Lung (tissue), 12 donors: ENCODE results near the gene RIPK4. TPM values are rescaled to one million over a fixed set of nuclear protein-coding genes. Genes with fewer than 3 reads are reported as not detected.
"Not testable (repeated sequence)": the region's sequence is repeated elsewhere in the genome, so short reads cannot be mapped to it uniquely, and the experiment has no call there.

Experiments
- ATAC-seq: fragments of 200-7000 bp; cut with Tn5 transposase; one replicate; pipeline ENCODE4 v1.9.1; 2020; ENCODE audit warnings: moderate number of reproducible peaks; ENCODE audit not compliant: insufficient read depth, low FRiP score
- DNase-seq, 3 donors: peaks; one replicate each; pipeline ENCODE4 v3.0.0-alpha.2; 2013 to 2017
- H3K27ac ChIP-seq, 2 donors: one replicate each; pipeline ENCODE4 v1.5.1; 2013; ENCODE audit warnings: mild to moderate bottlenecking in 2 of 2, moderate library complexity in 2 of 2, control low read depth in 1 of 2, inconsistent platforms in 1 of 2, low read depth in 1 of 2, low read length in 1 of 2
- H3K27me3 ChIP-seq, 3 donors: one replicate each; pipeline ENCODE4 v1.5.1; 2013; ENCODE audit warnings: low read length in 2 of 3; ENCODE audit not compliant: control insufficient read depth in 3 of 3, insufficient read depth in 3 of 3
- H3K36me3 ChIP-seq, 4 donors: one replicate each; pipeline ENCODE4 v1.5.1; 2013; ENCODE audit warnings: low read length in 4 of 4, mild to moderate bottlenecking in 1 of 4, moderate library complexity in 1 of 4; ENCODE audit not compliant: control insufficient read depth in 4 of 4, insufficient read depth in 4 of 4
- H3K4me1 ChIP-seq, 5 donors: one replicate each; pipeline ENCODE4 v1.5.1; 2013; ENCODE audit warnings: low read length in 5 of 5, mild to moderate bottlenecking in 2 of 5, moderate library complexity in 1 of 5; ENCODE audit not compliant: control insufficient read depth in 5 of 5, insufficient read depth in 5 of 5
- H3K4me3 ChIP-seq: one replicate; pipeline ENCODE4 v1.5.1; 2013; ENCODE audit warnings: mild to moderate bottlenecking, control low read depth, moderate library complexity
- H3K9ac ChIP-seq, 2 donors: one replicate each; pipeline ENCODE4 v1.5.1; 2013; ENCODE audit warnings: low read length in 2 of 2, control low read depth in 1 of 2; ENCODE audit not compliant: insufficient read depth in 1 of 2
- H3K9me3 ChIP-seq, 4 donors: one replicate each; pipeline ENCODE4 v1.5.1; 2013; ENCODE audit warnings: low read length in 3 of 4, mild to moderate bottlenecking in 1 of 4, moderate library complexity in 1 of 4; ENCODE audit not compliant: control insufficient read depth in 4 of 4, insufficient read depth in 3 of 4
- WGBS, 2 donors: extraction: QIAGEN DNeasy Blood & Tissue Kit; methylation state at CpG; one replicate each; pipeline ENCODE4 v1.1.7; 2013; 5-methylcytosine and 5-hydroxymethylcytosine counted together
- polyA plus RNA-seq, 2 donors: library from polyadenylated mRNA; stranded (reverse); fragments of 200-250 nt; gene quantifications; one replicate each; pipeline ENCODE4 v1.2.1, GENCODE V29; 2013
- total RNA-seq, 2 donors: library from RNA; depleted of rRNA in 1 of 2; stranded (reverse); fragments of >200 nt in 1 of 2; gene quantifications; one replicate each; pipeline ENCODE4 v1.2.1, GENCODE V29; 2014 to 2021
- TF ChIP-seq, protein P1 (sequence below): IDR thresholded peaks from 2 replicates; pipeline ENCODE4 v1.5.1; 2012; ENCODE audit warnings: mild to moderate bottlenecking; ENCODE audit errors: control extremely low read depth, extremely low read depth
- donor health status: control.
- donor health status: control.
- donor health status: Bipolar disorder and iron deficiency.
- donor health status: healthy.
- donor health status: DM: yes; HTN: yes; CAD: no.

The RIPK4 gene
- total and polyA plus RNA-seq, 4 donors: 5.0 to 21.6 (median 9.1) TPM

DNA sequence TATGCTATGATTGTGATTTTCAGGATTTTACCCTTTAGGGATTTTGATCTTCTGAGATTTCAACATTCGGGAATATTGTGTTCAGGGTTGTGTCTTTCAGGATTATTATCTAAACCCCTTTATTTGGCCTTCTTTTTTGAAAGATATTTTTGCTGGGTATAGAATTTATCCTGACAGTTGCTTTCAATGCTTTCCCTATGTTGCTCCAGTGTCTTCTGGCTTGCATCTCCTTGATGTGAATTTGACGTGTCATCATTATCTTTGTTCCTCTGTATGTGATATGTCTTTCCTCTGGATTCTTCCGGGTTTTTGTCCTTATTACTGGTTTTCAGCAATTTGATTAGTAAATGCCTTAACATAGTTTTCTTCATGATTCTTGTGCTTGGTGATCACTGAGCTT is 25.9 kb upstream of the RIPK4 start:
- H3K27ac ChIP-seq: no peak overlapping the region
- WGBS, 2 donors: 94 to 95% methylated on average over 3 of the region's 3 CpGs
- H3K9me3 ChIP-seq: peaks cover 0 to 6% (median 4%) of the 10 kb centered on the region in 4 donors
- H3K4me1 ChIP-seq: no peaks in the 10 kb centered on the region
- DNase-seq (no peak), ATAC-seq (no peak)
- no peaks in the 10 kb centered on the region for H3K36me3 ChIP-seq
- H3K9ac ChIP-seq: no peak overlapping the region
- TF ChIP-seq, protein P1, sequence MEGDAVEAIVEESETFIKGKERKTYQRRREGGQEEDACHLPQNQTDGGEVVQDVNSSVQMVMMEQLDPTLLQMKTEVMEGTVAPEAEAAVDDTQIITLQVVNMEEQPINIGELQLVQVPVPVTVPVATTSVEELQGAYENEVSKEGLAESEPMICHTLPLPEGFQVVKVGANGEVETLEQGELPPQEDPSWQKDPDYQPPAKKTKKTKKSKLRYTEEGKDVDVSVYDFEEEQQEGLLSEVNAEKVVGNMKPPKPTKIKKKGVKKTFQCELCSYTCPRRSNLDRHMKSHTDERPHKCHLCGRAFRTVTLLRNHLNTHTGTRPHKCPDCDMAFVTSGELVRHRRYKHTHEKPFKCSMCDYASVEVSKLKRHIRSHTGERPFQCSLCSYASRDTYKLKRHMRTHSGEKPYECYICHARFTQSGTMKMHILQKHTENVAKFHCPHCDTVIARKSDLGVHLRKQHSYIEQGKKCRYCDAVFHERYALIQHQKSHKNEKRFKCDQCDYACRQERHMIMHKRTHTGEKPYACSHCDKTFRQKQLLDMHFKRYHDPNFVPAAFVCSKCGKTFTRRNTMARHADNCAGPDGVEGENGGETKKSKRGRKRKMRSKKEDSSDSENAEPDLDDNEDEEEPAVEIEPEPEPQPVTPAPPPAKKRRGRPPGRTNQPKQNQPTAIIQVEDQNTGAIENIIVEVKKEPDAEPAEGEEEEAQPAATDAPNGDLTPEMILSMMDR: no peak
- no peak overlapping the region for H3K4me3 ChIP-seq
- H3K27me3 ChIP-seq: no peaks in the 10 kb centered on the region

DNA sequence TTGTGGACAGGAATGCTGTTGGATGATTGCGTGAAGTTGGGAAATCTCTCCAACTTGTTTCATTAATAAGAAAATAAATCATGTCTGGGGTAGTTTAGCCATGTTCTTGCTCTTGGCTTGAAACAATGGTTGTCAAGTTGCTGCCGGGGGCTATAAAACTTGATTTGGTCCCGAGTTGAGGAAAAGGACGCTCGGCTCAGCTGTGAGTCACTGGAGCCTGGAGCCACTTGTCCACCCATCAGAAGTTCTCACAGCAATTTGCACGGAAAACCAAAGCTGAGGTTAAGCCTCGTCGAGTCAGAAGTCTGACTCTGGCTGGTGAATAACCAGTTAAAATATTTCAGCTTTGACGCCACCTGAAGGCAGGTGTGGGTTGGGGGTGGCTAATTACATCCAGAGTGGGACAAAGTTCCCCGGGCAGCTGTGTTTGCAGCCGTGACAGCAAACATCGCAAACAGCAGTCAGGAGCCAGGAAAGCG is 19.7 kb upstream of the RIPK4 start:
- WGBS, 2 donors: 67 to 87% methylated on average over 13 of the region's 13 CpGs
- ATAC-seq: no peak
- peaks cover 0 to 3% (median 3%) of the 10 kb centered on the region in 3 donors for H3K27me3 ChIP-seq

DNA sequence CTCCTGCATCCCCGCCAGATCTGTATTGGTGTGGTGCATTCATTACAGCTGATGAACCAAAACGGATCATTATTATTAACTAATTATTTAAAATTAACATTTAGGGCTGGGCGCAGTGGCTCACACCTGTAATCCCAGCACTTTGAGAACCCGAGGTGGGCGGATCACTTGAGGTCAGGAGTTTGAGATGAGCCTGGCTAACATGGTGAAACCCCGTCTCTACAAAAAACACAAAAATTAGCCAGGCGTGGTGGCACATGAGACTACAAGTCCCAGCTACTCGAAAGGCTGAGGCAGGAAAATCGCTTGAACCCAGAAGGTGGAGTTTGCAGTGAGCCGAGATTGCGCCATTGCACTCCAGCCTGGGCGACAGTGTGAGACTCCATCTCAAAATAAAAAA is 18.4 kb upstream of the RIPK4 start:
- ATAC-seq, H3K27ac ChIP-seq, H3K36me3 ChIP-seq, DNase-seq, H3K4me3 ChIP-seq, H3K9ac ChIP-seq, H3K4me1 ChIP-seq, H3K9me3 ChIP-seq: not testable (repeated sequence)
- WGBS, 2 donors: 88 to 94% methylated on average over 12 of the region's 12 CpGs
- H3K27me3 ChIP-seq: peaks cover 0 to 12% (median 5%) of the 10 kb centered on the region in 3 donors

More for the DNA sequence above, 19.7 kb upstream of the RIPK4 start:
- H3K9me3 ChIP-seq: no peaks in the 10 kb centered on the region
- H3K4me3 ChIP-seq: no peak overlapping the region
- no peak overlapping the region for H3K9ac ChIP-seq
- TF ChIP-seq, protein P1: no peak
- DNase-seq: no peak
- no peak overlapping the region for H3K27ac ChIP-seq
- H3K36me3 ChIP-seq: no peaks in the 10 kb centered on the region
- H3K4me1 ChIP-seq: no peaks in the 10 kb centered on the region

DNA sequence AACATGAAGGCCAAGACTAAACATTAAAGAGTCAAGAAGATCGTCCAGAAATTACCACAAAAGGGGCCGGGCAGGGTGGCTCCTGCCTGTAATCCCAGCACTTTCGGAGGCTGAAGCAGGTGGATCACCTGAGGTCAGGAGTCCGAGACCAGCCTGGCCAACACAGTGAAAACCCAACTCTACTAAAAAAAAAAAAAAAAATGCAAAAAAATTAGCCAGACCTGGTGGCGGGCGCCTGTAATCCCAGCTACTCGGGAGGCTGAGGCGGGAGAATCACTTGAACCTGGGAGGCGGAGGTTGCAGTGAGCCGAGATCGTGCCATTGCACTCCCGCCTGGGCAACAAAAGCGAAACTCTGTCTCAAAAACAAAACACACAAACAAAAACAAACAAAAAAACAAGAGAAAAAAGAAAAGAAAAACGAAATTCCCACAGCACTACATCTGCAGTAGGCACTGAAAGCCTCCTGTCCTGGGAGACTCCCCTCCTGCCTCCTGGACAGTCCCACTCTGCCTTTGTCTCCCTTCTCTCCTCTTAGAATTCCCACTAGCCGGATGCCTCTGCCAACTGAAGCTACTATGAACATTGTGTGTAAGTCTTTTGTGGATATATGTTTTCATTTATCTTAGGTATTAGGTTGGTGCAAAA is 17.7 kb upstream of the RIPK4 start:
- H3K9ac ChIP-seq: no peak overlapping the region

More for the DNA sequence above, 17.7 kb upstream of the RIPK4 start:
- Histone ChIP-seq H3K4me1 (no peaks in the 10 kb centered on the region), H3K27ac (no peak overlapping the region), H3K4me3 (no peak overlapping the region), H3K36me3 (no peaks in the 10 kb centered on the region), H3K27me3 (peaks cover 0 to 16% (median 9%) of the 10 kb centered on the region in 3 donors), H3K9me3 (no peaks in the 10 kb centered on the region)
- TF ChIP-seq, protein P1: no peak
- 92 to 94% methylated on average over 15 of the region's 15 CpGs for WGBS, 2 donors
- DNase-seq (no peak), ATAC-seq (no peak)
